Ovary (tissue), 3 donors: ENCODE data around the gene ACOT7.

Source experiments
- EP300 ChIP-seq: sonication (generic); formaldehyde crosslinking; IDR thresholded peaks from one replicate; pipeline ENCODE4 v1.6.1; 2017; ENCODE audit warnings: antibody characterized with exemption
- TF ChIP-seq, protein P1 (sequence below), 3 donors: fragments of 450-650 bp in 2 of 3; fragments of 200-600 bp in 1 of 3; IDR thresholded peaks; one replicate each; pipeline versions ENCODE4 v1.5.1 to v1.8.0; 2016 to 2022; ENCODE audit warnings: antibody characterized with exemption in 3 of 3, mild to moderate bottlenecking in 1 of 3
- donor health status: DM: no; HTN: no; CAD: no.

DNA sequence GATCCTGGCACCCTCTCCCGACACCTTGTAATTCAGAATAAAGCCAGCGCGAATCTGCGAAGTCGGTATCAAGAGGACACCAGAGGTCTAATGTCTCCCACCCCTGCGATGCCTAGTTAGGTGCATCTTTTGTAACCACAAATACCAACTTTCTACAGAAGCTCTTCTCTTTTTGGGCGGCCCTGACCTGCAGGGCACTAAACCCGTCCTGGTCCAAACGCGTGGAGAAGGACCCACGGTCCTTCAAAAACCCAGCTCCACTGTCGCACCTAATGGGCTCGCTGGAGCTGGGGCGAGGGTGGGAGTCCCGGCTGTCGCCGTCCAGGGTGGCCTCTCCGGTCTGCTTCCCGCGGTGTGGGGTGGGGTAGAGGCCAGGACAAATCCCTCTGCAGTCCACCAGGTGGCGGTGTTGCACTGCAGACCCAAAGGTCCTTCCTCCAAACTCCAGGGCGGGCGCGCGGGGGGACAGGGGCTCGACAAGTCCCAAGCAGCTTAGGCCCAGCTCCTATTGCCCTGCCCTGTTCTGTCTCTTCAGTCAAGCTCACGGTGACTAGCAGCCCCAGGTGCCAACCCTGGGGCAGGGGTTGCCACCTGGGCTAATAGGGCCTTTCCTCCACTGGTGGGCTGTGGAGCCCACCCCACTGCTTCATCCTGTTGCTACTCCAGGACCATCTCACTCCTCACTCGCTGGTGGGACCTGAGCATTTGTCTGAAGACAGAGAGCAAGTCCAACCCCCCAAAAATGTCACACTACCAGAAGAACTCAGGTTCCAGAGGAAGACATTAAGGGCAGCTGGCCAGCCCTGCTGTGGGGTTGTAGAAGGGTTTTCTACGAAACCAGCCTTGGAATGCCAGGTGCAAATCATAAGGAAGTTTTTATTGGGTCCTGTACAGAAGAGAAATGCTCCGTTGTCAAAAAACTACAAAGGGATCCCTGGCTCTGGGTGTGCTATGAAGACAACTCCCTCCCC is 146.8 kb downstream of the ACOT7 start:
- no peak for TF ChIP-seq EP300
- TF ChIP-seq, protein P1, sequence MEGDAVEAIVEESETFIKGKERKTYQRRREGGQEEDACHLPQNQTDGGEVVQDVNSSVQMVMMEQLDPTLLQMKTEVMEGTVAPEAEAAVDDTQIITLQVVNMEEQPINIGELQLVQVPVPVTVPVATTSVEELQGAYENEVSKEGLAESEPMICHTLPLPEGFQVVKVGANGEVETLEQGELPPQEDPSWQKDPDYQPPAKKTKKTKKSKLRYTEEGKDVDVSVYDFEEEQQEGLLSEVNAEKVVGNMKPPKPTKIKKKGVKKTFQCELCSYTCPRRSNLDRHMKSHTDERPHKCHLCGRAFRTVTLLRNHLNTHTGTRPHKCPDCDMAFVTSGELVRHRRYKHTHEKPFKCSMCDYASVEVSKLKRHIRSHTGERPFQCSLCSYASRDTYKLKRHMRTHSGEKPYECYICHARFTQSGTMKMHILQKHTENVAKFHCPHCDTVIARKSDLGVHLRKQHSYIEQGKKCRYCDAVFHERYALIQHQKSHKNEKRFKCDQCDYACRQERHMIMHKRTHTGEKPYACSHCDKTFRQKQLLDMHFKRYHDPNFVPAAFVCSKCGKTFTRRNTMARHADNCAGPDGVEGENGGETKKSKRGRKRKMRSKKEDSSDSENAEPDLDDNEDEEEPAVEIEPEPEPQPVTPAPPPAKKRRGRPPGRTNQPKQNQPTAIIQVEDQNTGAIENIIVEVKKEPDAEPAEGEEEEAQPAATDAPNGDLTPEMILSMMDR (IDR thresholded peaks at IDR 0.05), result peak; percentile 85 to 96 (median 95)
